Measurements from ENCODE around the gene TMEM151A. TPM values are rescaled to one million over a fixed set of nuclear protein-coding genes. Genes with fewer than 3 reads are reported as not detected.
"Not testable (repeated sequence)": the region's sequence is repeated elsewhere in the genome, so short reads cannot be mapped to it uniquely, and the experiment has no call there.

Gene TMEM151A
- total RNA-seq, 4 donors from 2014 or later = 0.20 to 1.1 (median 0.22) TPM; not detected in 1

GRCh38 chr11:66317322-66317722 is 25.6 kb downstream of the TMEM151A start:
- peaks cover 6 to 32% of the 10 kb centered on the region in 2 donors for H3K4me1 ChIP-seq
- peak; percentile 33 to 45 for DNase-seq
- 8 to 12% methylated on average over 10 to 12 of the region's 14 CpGs for WGBS, 2 donors

DNA sequence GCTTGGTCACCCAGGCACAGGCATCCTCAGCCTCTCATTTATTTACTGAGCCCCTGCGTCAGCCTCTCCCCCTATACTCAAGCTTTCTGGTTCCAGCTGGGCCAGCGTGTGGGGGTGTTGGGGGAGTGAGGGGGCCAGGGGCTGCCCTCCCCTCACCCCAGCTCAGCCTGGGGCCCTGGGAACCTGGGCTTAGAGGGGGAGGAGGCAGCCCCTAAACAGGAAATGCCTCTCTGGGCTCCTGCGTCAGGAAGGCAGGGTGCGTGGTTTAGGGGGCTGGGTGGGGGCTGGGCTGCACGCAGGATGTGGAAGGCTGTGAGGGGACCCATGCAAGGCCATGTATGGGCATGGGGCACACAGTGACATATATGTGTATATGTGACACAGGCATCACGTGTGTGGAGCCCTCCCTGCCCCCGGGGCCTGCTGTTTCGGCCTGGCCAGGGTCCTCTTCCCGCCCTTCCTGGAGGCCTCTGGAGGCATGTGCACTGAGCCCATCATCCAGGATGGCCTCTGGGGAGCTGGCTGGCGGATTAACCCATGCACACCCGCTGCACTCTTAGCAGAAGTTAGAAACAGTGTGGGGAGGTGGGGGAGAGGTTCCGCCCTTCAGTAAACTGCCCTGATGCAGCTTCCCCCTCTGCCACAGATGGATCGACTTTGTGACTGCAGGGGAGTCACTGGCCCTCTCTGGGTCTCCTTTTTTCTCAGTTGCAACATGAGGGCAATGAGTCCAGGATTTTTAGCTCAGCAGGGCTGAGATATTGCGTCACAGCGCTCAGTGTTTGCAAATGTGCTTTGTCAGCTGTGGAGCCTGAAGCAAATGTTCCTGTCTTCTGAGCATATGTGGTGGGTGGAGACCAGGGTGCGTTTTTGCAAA is 26.3 kb downstream of the TMEM151A start:
- 39 to 43% methylated on average over 7 to 10 of the region's 16 CpGs for WGBS, 2 donors
- Histone ChIP-seq H3K9me3 (no peaks in the 10 kb centered on the region), H3K27ac (peak overlapping the region in 2 of 3 donors; percentile 50 to 59), H3K4me1 (peaks cover 4 to 26% of the 10 kb centered on the region in 2 donors), H3K4me3 (replicated peaks in 1 of 3) (peak overlapping the region in 1 of 3 donors; percentile 26), H3K36me3 (no peaks in the 10 kb centered on the region), H3K27me3 (peaks cover 3% of the 10 kb centered on the region)
- TF ChIP-seq POLR2A (IDR thresholded peaks at IDR 0.05) = no peak
- TF ChIP-seq CTCF (IDR thresholded peaks at IDR 0.05) = no peak
- intact Hi-C loops (cut with DNase I) = no loop called here
- peak; percentile 9 to 21 for DNase-seq

More at GRCh38 chr11:66317322-66317722, 25.6 kb downstream of the TMEM151A start:
- Histone ChIP-seq H3K27me3 (peaks cover 3% of the 10 kb centered on the region), H3K27ac (peak overlapping the region; percentile 50 to 59 (median 53)), H3K36me3 (no peaks in the 10 kb centered on the region), H3K4me3 (replicated peaks in 1 of 3) (peak overlapping the region in 1 of 3 donors; percentile 26), H3K9me3 (no peaks in the 10 kb centered on the region)
- TF ChIP-seq CTCF (IDR thresholded peaks at IDR 0.05) = no peak
- no peak for TF ChIP-seq POLR2A (IDR thresholded peaks at IDR 0.05)
- intact Hi-C loops (cut with DNase I) = no loop called here

GRCh38 chr11:66318600-66318970 is 26.9 kb downstream of the TMEM151A start:
- WGBS, 2 donors = 74 to 88% methylated on average over 3 of the region's 3 CpGs
- Histone ChIP-seq H3K4me1 (peaks cover 0 to 20% of the 10 kb centered on the region in 2 donors), H3K9me3 (no peaks in the 10 kb centered on the region), H3K4me3 (replicated peaks in 1 of 3) (no peak overlapping the region), H3K27ac (no peak overlapping the region), H3K36me3 (no peaks in the 10 kb centered on the region), H3K27me3 (peaks cover 3% of the 10 kb centered on the region)
- DNase-seq = no peak
- intact Hi-C loops (cut with DNase I) = no loop called here
- no peak for TF ChIP-seq CTCF (IDR thresholded peaks at IDR 0.05)

GRCh38 chr11:66320289-66320688 is 28.6 kb downstream of the TMEM151A start:
- intact Hi-C loops (cut with DNase I); H3K36me3 ChIP-seq; H3K4me3 ChIP-seq (replicated peaks in 1 of 3); H3K9me3 ChIP-seq; DNase-seq; H3K27ac ChIP-seq; H3K27me3 ChIP-seq: not testable (repeated sequence)
- WGBS, 2 donors = 92 to 96% methylated on average over 2 of the region's 2 CpGs
- H3K4me1 ChIP-seq = peaks cover 0 to 20% of the 10 kb centered on the region in 2 donors

- H3K9me3 ChIP-seq; H3K4me3 ChIP-seq (replicated peaks in 1 of 3); intact Hi-C loops (cut with DNase I); H3K27me3 ChIP-seq; H3K27ac ChIP-seq; DNase-seq; H3K36me3 ChIP-seq: not testable (repeated sequence)
- WGBS, 2 donors = 95 to 98% methylated on average over 6 of the region's 6 CpGs
- peaks cover 0 to 20% of the 10 kb centered on the region in 2 donors for H3K4me1 ChIP-seq
Measured at GRCh38 chr11:66320748-66321147, 29.1 kb downstream of the TMEM151A start.

- Histone ChIP-seq H3K4me3 (replicated peaks in 1 of 3) (no peak overlapping the region), H3K27ac (peak overlapping the region in 1 of 3 donors; percentile 10), H3K36me3 (no peaks in the 10 kb centered on the region), H3K9me3 (no peaks in the 10 kb centered on the region), H3K4me1 (peaks cover 0 to 25% of the 10 kb centered on the region in 2 donors), H3K27me3 (no peaks in the 10 kb centered on the region)
- no peak for DNase-seq
- WGBS, 2 donors = 92 to 94% methylated on average over 4 of the region's 4 CpGs
- no peak for TF ChIP-seq POLR2A (IDR thresholded peaks at IDR 0.05)
- TF ChIP-seq CTCF (IDR thresholded peaks at IDR 0.05) = no peak
- intact Hi-C loops (cut with DNase I) = no loop called here
Measured at GRCh38 chr11:66321606-66322005, 29.9 kb downstream of the TMEM151A start.
